ENCODE data around the gene SOX21.

Gene SOX21

DNA sequence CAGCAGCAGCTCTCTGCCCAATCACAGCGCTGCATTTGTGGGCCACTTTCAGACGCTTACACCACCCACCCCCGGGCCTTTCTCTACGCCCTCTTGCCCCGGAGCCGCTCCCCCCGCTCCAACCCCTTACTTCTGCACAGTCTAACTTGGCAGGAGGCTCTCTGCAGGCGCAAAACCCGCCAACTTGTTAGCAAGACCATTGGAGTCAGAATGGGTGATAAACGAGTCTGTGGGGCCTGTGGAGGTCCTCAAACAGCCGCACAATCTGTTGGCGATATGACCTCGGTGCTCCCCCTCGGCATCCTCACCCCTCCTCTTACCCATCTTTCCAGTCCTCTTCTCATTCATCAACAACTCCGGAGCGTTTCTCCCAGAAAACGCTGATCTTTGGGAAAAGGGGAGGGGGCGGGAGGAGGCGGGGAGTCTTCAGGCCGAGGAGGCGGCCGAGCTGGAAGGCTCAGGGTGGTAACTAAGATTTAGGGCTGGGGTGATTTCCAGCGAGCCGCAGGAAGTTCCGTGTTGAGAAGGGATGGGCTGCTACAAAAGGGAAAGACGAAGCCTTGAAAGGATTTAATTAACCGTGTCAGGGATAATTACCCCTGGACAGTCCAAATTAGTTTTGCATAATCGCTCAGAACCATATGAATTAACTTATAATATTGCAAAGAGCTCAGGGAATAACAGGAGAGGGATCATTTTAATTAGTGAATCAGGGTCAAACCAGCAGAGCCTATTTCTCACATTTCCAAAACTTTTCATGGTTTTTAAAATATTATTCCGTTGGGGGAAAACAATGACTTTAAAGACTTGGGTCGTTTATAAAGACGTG, 4.1 kb downstream of the SOX21 start:
- no peak for DNase-seq

DNA sequence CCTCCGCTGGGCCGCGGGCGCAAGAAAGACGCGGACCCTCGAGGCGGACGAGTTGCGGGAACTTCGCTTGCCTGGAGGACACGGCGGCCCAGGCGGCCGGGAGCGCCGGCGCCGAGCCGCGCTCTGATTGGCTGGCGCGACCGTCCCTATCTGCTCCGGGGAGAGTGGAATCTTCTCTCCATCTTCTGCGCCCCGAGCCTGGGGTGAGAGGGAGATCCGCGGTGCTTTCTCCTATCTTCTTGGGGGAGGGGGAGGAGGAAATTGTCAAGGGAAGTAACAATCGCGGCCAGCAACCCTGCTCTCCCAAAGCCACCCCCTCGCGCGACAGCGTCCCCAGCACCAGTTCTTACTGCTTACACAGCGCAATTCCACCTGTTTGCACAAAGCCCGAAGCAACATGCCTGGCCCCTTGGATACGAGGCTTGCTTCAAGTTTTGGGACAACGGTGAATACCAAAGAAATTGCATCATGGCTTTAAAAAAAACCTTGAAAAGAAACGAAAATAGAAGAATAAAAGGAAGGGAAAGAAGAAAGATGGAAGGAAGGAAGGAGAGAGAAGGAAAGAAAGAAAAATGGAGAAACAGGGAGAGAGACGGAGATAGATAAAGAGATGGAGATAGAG, 4.8 kb downstream of the SOX21 start:
- DNase-seq, result no peak

DNA sequence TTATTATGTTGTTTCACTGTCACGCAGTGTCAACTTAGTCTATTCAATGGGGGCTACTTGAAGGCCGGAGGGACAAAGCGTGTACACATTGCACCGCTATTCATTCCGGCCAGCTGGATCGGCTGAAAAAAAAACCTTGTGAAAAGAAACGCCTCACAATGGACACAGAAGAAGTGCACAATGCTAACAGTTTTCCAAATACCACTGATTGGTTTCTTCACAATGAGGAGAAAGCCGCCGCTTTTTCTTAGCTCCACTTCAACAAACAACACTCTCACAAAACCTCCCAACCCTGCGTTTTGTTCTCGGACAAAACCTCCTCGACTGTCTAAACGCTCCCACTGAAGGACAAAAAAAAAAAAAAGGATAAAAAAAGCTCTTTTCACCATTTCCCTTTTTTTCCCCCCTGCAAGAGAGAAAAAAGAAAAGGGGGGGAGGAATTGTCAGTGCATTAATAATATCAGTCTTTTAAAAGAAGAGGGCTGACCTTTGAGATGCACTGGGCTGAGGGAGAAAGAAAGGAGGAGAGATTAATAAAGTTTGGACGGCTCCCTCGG, 5.4 kb downstream of the SOX21 start:
- DNase-seq, result no peak

DNA sequence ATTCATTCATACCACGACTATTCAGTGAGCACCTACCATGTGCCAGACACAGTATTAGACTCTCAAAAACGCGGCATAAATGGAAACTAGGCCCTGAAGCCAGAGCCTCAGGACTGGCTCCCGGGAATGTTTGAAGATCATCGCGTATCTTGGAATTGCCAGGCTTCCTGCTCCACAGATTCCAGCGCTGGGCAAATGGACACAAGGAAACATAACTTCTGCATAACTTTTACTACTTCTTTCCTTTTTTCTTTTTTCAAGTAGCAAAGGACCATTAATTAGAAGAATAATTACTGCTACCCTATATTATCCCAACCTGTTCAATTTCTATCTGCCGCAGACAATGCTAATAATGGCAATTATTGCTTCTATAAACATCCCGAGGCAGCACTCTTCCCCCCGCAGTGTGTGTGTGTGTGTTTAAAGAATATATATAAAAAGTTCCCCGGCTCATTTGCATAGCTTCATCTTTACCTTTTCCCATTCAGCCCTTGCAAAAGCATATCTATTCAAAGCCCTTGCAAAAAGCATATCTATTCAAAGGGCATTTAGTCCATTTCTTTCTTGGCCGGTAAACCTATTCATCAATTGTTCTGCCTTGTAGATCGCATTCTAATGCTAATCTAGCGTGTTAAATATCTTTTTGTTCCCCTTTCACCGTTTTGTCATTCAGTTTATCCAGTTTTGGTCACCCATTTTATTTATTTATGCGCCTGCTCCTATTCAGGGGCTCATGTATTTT, 6.1 kb downstream of the SOX21 start:
- DNase-seq, result no peak

DNA sequence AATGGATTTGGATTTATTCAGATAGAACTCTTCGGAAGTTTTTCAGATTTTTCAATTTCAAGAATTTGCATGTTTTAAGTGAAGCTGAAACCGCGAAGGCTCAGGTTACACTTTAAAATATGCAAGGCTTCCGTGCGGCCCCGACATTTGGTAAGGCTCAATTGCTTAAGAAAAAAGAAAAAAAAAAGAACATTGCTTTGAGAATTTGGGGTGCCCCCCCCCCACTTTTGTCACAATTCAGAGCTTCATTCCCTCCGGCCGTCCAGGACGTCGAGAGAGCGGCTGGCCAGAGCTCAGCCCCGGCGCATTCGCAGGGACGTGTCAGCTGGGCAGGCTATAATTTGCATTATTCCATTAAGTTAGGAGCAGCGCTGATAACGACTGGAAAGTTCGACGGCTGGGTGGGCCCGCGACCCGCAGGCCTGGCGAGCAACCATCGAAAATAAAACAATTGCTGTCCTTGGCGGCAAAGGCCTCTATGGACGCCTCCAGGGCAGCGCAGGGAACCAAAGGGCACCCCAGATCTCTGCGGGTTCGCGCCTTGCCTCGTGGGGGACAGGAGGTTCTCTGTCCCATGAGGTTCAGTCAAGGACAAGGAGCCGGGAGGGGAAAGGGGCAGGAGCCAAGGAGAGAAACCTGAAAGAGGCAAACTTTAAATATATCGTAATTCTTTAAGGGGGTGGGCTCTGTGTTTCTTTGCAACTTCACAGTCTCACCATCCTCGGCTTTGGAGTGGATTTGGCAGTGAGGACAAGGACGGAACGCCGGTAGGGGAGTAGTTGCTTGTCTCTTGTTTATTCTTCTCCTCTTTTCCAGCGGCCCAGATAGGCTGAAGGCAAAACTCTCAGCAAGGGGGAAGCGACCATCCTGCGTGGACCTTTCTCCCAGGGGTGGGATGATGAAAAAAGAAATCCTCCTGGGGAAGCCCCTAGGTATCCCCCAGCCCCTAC, 7.0 kb downstream of the SOX21 start:
- no peak for DNase-seq

DNA sequence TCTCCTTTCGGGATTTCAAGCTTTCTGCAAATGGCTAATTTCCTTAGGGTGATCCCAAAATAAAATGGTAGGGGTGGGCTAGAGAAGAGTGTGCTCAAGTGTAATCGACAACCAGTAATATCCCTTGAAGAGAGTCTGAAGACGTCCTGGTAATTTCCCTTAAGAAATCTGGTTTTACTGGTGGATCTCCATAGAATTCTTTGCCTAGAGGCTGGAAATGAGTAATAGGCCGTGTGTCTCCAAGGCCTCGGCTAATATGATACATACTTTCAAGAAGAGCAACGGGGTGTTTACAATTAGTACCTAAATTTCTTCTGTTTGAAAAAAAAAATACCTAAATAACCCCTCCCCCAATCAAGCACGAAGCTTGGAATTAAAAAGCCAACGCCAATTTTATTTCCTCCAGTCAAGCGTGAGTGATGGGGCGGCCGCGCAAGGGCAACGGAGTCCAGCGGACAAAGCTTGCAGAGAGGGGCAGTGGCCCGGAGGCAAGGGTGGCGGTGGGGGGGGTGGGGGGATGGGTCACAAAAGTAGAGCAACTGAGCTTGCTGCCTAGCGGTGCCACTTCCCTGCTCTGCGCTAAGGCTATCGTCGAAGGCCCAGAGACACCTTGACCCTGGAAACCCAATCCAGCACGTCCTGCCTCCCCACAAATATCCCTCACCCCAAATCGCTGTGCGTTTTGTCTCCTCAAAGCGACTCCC, 7.8 kb downstream of the SOX21 start:
- DNase-seq, result no peak

DNA sequence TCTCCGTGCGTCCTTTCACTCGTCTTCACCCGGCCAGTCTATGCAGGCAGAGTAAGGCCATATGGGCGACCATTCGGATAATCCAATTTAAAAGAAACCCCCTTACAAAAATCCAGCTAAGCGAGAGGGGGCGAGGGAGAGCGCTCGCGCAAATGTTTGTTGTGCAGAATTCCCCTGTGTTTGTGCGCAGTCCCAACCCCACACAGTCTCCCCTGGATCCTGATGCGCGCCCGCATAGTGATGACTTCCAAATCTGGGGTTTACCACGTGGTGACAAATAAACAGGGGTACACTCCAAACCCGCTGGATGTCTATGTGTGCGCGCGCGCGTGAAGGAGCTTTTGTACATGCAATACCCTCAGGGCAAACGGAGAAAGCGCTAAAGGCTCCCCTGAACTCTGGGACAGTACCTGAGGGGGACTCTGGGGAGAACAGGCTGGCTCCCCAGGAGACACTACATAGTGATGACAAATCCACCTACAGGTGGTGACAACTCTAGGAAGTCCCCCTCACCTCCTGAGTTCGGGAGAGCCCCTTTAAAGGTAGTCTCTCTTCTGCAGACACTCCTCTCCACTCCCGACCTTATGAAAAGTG, 8.5 kb downstream of the SOX21 start:
- DNase-seq, result no peak

DNA sequence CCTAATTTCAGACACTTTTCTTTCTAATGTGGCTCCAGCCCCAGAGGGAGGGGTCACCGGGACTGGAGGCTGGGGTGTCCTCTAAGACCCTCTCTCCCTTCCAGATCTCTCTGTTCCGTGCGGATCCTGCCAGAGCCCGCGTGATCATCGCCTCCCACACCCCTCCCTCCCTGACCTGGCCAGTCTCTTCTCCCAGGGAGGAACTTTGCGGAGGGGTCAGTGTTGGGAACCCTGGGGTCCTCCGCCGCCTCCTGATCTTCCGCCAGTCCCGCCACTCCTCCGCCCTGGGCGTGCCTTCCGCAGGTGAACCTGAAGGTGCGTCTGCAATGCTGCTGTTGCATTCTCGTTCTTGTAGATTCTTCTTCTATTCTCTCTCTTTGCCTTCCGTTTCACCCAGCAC, 9.1 kb downstream of the SOX21 start:
- no peak for DNase-seq

DNA sequence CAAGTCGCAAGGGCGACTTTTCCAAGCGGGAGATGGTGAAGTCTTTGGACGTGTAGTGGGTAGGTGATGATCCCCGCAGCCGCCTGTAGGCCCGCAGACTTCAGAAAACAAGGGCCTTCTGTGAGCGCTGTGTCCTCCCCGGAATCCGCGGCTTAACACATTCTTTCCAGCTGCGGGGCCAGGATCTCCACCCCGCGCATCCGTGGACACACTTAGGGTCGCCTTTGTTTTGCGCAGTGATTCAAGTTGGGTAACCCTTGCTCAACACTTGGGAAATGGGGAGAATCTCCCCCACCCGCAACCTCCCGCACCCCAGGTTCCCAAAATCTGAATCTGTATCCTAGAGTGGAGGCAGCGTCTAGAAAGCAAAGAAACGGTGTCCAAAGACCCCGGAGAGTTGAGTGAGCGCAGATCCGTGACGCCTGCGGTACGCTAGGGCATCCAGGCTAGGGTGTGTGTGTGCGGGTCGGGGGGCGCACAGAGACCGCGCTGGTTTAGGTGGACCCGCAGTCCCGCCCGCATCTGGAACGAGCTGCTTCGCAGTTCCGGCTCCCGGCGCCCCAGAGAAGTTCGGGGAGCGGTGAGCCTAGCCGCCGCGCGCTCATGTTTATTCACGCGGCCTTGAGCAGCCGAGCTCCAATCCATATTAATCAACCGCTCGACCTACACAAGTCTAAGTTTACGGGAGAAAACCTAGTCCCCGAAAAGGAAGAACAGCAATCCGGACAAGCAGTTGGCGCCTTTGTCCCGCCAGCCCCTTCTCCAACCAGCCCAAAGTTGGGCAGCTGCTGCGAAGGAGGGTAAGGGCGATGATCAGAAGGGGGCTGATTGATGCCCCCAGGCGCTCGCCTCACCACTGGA, 9.9 kb downstream of the SOX21 start:
- DNase-seq, result no peak

DNA sequence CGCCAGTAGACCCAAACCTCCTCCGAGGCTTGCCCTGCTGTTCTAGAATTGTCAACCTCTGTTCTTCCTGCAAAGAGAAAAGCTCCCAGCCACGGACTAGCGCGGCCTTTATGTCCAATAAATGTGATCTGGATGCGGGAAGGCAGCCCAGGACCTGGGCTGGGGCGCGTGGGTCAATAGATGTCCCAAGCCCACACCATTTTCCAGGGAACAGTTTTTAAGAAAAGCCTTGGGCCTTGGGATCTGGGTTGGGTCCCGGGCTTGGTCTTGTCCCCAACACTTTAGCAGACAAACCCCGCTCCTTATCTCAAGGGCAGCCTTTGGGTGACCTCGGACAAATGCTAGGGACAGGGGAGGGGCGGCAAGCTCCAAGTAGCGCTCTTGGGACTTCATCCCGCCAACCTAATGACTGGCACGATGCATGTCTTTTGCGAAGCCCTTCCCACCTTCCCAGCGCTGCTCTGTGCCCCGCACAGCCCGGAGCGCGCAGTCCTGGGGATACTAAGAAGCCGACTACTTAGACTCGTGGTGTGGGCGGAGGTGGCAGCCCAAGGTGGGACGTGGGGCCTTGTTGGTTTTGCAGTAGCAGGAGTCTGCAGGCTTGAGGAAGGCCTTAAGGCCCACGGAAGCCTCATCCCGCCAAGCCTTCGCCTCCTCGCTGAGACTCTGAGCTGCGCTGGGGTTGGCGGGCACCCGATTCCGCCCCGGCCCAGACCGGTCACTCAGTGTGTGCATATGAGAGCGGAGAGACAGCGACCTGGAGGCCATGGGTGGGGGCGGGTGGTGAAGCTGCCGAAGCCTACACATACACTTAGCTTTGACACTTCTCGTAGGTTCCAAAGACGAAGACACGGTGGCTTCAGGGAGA, 10.8 kb downstream of the SOX21 start:
- DNase-seq, result no peak

DNA sequence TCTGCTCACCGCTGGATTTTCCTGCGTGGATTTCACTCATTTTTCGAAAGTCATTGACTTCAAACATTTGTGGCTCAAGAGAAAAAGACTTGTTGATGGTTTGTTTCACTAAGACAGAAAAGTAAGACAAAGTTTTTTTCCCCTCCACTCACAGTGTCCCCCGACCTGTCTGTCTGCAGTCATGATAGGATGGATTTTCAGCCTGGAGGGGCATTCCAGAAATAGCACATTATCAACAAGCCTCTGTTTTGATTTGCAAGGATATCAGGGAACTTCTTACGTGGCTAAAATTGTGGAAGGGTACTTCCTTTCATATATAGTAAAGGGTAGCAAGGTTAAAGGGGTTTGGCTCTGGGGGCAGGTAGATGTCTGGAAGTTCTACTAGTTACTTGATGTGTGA, 11.8 kb downstream of the SOX21 start:
- DNase-seq, result no peak

DNA sequence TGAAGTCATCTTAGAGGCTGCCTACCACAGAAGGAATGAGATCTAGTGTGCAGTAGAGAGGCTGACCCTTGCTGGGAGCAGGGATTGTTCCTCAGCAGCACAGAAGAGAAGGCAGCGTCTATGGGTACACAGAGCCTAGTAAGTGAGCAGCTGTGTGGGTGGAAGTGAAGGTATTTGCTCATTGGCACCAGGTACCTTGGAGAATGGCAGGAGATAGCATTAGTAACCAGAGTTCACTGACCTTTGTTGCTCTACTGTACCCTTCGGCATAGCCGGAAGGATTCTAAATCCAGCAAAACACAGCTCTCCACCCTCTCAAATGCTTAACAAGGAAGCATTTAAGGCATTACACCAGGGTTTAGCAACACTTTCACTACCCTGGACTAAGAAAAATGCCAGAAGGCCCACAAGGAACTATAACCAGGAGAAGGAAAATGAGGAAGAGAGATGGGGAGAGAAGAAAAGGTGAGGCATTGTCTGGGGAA, 12.3 kb downstream of the SOX21 start:
- no peak for DNase-seq

DNA sequence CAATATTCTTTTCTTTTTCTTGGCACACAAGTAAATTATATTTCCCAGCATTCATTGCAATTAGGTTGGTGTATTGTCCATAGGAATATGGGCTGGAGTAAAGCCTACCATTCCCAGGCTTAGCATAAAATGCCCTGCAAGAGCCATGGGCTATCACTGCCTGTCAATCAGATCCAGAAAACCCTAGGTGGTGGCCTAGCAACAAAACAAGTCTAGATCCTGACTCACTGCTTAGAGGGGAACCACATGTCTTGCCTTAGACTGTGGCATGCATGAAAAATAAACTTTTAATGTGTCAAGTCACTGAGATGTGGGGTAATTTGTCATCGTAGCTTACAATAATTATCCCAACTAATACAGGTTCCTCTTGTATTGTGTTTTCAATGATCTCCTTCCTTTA, 16.2 kb downstream of the SOX21 start:
- no peak for DNase-seq

DNA sequence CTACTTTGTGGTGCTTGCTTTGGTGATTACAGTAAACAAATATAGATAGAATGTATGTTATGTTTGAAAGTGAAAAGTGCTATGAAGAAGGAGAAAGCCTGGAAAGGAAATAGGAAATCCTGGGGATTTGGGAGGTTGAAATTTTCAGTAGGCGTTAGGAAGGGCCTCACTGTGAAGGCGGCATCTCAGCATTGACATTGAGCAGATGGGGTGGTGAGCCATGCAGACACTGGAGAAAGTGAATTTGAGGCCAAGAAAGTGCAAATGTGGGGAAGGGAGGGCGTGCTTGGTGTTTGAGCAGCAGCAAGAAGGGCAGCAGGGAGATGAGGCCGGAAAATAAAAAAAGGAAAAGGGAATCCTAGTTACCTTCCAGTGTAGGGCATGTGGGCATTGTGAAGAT, 20.3 kb downstream of the SOX21 start:
- no peak for DNase-seq

DNA sequence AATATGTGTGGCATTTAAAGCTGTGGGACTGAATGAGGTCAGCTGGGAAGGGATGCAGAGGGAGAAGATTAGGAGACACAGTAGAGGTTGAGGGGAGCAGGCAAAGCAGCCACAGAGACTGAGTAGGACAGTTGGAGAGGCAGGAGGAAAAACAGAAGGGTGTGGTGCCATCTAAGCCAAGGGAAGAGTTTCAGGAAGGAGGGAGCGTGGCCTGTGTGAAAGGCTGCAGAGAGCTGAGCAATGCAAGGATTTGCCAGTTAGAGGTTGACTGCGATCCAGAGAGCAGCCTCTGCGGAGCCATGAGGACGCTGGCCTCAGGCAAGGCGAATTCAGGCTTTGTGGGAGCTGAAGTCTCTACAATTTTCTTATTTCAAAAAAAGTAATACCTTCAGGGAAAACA, 28.9 kb downstream of the SOX21 start:
- DNase-seq, result no peak

DNA sequence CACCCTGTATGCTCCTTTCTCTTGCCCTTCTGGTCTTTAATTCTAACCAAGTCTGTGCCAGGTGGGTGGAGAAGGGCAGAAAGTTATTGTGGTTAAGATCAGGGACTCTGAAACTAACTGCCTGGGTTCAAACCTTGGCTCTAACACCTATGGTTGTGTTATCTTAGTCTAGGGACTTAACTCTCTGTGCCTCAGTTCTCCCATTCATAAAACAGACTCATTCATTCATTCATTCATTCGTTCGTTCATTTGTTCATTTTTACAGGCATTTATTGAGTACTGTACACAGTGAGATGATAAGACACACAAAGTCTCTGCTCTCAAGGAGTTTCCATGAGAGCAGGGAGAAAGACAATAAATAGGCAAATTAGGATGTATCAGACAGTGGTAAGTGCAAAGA, 30.1 kb downstream of the SOX21 start:
- DNase-seq, result no peak

DNA sequence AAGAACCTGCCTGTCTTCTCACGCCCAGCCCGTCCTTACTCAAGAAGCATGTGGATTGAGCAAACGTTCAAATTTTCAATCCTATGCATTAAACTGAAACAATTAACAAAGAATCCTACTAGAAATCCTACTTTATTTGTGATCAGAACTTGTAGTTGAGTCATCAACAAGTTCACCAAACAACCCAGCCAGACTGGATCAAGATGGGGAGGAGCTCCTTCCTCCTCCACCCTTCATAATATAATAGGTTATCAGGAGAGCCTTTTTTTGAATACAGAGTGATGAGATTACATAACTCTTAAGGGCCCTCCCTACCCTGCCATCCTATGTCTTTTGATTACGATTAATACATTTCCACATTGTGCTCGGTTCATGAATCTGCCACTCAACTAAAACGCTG, 32.7 kb downstream of the SOX21 start:
- no peak for DNase-seq

DNA sequence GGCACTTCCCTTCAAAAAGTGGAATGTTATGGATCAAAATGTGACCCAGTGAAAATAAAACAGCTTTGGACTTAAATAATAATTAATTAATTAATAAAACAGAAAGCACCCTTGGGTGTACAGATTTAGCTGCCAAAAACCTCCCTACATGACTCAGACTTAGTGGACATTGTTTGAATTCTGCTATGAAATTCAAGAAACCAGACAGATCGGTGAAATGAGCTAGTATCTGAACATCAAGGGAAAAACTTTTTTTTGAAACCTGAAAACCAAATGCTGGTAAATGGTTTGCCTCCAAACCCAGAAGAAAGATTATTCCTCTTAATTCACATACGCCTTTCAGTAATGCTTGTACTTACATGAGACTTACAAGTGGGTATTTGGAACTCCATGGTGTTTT, 33.5 kb downstream of the SOX21 start:
- no peak for DNase-seq

DNA sequence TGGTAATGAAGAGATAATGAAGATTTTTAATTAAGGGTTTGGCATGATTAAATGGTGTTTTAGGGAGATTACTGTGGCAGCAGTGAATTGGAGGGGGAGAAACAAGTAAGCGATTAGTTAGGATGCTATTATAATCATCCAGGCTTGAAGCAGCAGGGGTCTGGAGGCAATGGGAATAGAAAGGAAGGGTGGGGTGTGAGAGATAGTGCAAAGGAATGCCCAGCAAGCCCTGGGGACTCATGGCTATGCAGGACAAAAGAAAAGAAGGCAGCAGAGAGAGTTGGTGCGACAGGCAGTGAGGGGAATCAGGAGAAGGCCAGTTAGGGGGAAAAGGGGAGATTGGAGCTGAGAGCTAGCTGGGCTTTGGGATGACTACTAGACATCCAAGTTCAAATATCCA, 34.5 kb downstream of the SOX21 start:
- no peak for DNase-seq
